Measurements from ENCODE around the gene CD300H. TPM values are rescaled to one million over a fixed set of nuclear protein-coding genes. Genes with fewer than 3 reads are reported as not detected.

The CD300H gene
- total RNA-seq, 6 donors from 2014 or later = 0.37 to 2.7 TPM; not detected in 4

DNA sequence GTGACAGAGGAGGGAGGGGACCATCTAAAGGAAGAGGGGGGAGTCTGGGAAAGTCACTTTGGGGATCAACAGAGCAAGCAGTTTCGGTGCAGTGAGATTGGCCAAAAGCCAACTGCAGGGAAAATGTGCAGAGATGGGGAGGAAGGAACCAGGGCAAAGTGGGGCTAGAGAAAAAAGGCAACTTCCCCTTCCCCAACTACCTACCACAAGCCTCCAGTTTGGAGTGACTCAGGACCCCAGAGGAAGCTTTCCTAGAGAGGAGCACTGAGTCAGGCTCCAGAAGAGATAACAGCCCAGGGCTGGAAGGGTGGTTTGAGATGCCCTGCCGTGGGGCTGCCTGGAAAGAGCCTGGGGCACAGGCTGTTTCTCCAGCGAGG is 31.7 kb upstream of the CD300H start:
- no peak overlapping the region for H3K27ac ChIP-seq
- no peaks in the 10 kb centered on the region for H3K27me3 ChIP-seq
- no peak for ATAC-seq (ENCODE audit: low FRiP score in 2 of 2)
- H3K9me3 ChIP-seq = no peaks in the 10 kb centered on the region
- H3K4me3 ChIP-seq = no peak overlapping the region
- DNase-seq = no peak
- 10 to 17% methylated on average over 2 to 3 of the region's 3 CpGs for WGBS, 2 donors
- TF ChIP-seq POLR2A (IDR thresholded peaks at IDR 0.05) (no peak), POLR2AphosphoS5 (IDR thresholded peaks at IDR 0.05) (no peak), EP300 (IDR thresholded peaks at IDR 0.05) (no peak)
- TF ChIP-seq, protein P1, sequence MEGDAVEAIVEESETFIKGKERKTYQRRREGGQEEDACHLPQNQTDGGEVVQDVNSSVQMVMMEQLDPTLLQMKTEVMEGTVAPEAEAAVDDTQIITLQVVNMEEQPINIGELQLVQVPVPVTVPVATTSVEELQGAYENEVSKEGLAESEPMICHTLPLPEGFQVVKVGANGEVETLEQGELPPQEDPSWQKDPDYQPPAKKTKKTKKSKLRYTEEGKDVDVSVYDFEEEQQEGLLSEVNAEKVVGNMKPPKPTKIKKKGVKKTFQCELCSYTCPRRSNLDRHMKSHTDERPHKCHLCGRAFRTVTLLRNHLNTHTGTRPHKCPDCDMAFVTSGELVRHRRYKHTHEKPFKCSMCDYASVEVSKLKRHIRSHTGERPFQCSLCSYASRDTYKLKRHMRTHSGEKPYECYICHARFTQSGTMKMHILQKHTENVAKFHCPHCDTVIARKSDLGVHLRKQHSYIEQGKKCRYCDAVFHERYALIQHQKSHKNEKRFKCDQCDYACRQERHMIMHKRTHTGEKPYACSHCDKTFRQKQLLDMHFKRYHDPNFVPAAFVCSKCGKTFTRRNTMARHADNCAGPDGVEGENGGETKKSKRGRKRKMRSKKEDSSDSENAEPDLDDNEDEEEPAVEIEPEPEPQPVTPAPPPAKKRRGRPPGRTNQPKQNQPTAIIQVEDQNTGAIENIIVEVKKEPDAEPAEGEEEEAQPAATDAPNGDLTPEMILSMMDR (IDR thresholded peaks at IDR 0.05) = no peak
- no peaks in the 10 kb centered on the region for H3K36me3 ChIP-seq
- H3K4me1 ChIP-seq = peaks cover 0 to 6% (median 2%) of the 10 kb centered on the region in 4 donors

DNA sequence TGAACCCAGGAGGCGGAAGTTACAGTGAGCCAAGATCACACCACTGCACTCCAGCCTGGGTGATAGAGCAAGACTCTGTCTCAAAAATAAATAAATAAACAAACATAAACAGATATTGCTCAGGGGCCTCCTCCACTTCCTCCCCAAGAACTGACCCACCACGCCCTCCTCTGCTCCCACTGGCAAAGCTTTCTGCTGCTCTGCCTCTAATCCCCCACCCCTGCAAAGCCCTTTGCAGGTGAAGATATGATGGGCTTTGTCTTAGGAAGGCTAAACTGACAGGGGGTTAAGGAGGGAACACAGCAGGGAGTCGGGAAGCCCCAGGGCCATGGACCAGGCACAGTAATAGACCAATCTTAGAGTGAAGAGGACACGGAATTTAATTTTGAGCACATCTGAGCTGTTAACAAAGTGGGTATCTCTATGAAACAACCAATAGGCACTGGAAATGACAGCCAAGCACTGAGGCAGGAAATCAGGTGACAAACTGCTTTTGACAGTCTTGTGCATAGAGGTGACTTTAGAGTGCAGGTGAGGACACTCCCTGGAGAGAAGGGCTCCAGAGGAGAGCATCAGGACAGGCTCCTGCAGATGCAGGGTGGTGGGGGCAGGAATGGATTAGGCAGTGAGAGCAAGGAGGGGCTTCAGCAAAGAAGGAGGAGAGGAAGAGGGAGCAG is 31.2 kb upstream of the CD300H start:
- TF ChIP-seq, protein P1 (IDR thresholded peaks at IDR 0.05) = no peak
- TF ChIP-seq POLR2A (IDR thresholded peaks at IDR 0.05) = no peak
- no peak for TF ChIP-seq POLR2AphosphoS5 (IDR thresholded peaks at IDR 0.05)
- TF ChIP-seq EP300 (IDR thresholded peaks at IDR 0.05) = no peak
- ATAC-seq (ENCODE audit: low FRiP score in 2 of 2) (no peak), DNase-seq (no peak)
- Histone ChIP-seq H3K27me3 (no peaks in the 10 kb centered on the region), H3K4me3 (no peak overlapping the region), H3K9me3 (no peaks in the 10 kb centered on the region), H3K27ac (no peak overlapping the region), H3K36me3 (no peaks in the 10 kb centered on the region), H3K4me1 (peaks cover 0 to 6% (median 2%) of the 10 kb centered on the region in 4 donors)
- 58 to 65% methylated on average over 4 of the region's 4 CpGs for WGBS, 2 donors

DNA sequence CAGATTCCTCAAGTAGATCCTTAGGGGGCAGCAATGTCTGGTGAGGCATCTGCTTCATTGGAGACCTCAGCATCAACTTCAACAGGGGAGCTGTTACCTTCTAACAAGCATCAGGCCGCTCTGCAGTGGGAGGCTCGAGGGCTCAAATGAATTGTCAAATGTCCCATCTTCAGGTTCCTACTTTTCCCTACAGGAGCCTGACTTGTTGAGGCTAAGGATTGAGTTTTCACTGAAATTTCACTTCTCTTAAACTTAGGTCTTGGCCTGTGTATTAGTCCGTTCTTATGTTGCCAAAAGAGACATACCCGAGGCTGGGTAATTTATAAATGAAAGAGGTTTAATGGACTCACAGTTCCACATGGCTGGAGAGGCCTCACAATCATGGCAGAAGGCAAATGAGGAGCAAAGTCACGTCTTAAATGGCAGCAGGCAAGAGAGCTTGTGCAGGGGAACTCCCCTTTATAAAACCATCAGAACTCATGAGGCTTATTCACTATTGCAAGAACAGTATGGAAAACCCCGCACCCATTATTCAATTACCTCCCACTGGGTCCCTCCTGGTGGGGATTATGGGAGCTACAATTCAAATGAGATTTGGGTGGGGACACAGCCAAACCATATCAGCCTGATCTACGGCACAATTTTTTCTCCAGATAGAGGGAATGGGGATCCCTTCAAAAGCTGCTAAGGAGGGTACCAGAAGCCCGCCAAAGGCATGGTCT is 29.9 kb upstream of the CD300H start:
- no peak overlapping the region for H3K27ac ChIP-seq
- no peak for ATAC-seq (ENCODE audit: low FRiP score in 2 of 2)
- peaks cover 0 to 6% (median 4%) of the 10 kb centered on the region in 4 donors for H3K4me1 ChIP-seq
- no peaks in the 10 kb centered on the region for H3K36me3 ChIP-seq
- 68 to 82% methylated on average over 8 of the region's 8 CpGs for WGBS, 2 donors
- no peak for TF ChIP-seq POLR2AphosphoS5 (IDR thresholded peaks at IDR 0.05)
- TF ChIP-seq EP300 (IDR thresholded peaks at IDR 0.05) = no peak
- TF ChIP-seq, protein P1 (IDR thresholded peaks at IDR 0.05) = no peak
- no peak for TF ChIP-seq POLR2A (IDR thresholded peaks at IDR 0.05)
- H3K27me3 ChIP-seq = no peaks in the 10 kb centered on the region
- no peak for DNase-seq
- no peaks in the 10 kb centered on the region for H3K9me3 ChIP-seq
- H3K4me3 ChIP-seq = no peak overlapping the region

DNA sequence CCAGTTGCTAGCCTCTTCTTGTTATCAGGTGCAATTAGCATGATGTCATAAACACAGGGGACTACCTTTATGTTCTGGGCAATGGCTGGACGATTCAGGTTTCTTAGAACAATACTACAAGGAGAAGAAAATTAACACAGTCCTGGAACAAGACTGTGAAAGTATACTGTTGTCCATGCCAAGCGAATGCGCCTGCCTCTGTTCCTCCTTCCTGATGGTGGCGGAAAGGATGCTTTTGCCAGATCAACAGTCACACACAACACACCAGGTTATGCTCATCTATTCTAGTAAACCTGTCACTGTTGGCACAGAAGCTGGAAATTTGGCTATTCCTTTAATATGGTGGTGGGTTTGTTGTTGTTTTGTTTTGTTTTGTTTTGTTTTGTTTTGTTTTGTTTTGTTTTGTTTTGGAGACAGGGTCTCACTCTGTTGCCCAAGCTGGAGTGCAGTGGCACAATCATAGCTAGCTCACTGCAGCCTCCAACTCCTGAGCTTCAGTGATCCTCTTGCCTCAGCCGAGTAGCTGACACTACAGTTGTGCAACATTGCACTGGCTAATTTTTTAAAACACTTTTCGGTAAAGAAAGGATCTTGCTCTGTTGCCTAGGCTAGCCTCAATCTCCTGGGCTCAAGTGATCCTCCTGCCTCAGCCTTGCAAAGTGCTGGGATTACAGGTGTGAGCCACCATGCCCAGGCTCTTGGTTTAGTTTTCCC is 27.9 kb upstream of the CD300H start:
- no peak for TF ChIP-seq EP300 (IDR thresholded peaks at IDR 0.05)
- TF ChIP-seq, protein P1 (IDR thresholded peaks at IDR 0.05) = no peak
- no peak for TF ChIP-seq POLR2AphosphoS5 (IDR thresholded peaks at IDR 0.05)
- no peak for TF ChIP-seq POLR2A (IDR thresholded peaks at IDR 0.05)
- H3K27me3 ChIP-seq = no peaks in the 10 kb centered on the region
- no peaks in the 10 kb centered on the region for H3K9me3 ChIP-seq
- DNase-seq = no peak
- no peak overlapping the region for H3K4me3 ChIP-seq
- H3K4me1 ChIP-seq = peaks cover 0 to 7% (median 3%) of the 10 kb centered on the region in 4 donors
- no peaks in the 10 kb centered on the region for H3K36me3 ChIP-seq
- no peak overlapping the region for H3K27ac ChIP-seq
- 65 to 67% methylated on average over 6 of the region's 6 CpGs for WGBS, 2 donors
- ATAC-seq (ENCODE audit: low FRiP score in 2 of 2) = no peak
